Activated T-cell treated with anti-CD3 and anti-CD28 coated beads, Interleukin-2, amount 50 U/mL, for 24 hours (primary cell): Measurements from ENCODE around the gene PRTN3.
"Not testable (repeated sequence)": the region's sequence is repeated elsewhere in the genome, so short reads cannot be mapped to it uniquely, and the experiment has no call there.

Source experiments
- DNase-seq: peaks from one replicate; pipeline ENCODE4 v3.0.0-alpha.2; 2020
- H3K27ac Mint-ChIP-seq: 2 replicates; pipeline ENCODE4 v1.8.0; 2020; ENCODE audit warnings: mild to moderate bottlenecking, mixed read lengths
- H3K27me3 Mint-ChIP-seq: 2 replicates; pipeline ENCODE4 v1.8.0; 2020; ENCODE audit warnings: mixed read lengths
- H3K36me3 Mint-ChIP-seq: 2 replicates; pipeline ENCODE4 v1.8.0; 2020; ENCODE audit warnings: low read depth, mixed read lengths
- H3K4me1 Mint-ChIP-seq: 2 replicates; pipeline ENCODE4 v1.8.0; 2020; ENCODE audit warnings: low read depth, mixed read lengths
- H3K4me3 Mint-ChIP-seq: 2 replicates; pipeline ENCODE4 v1.8.0; 2020; ENCODE audit warnings: mild to moderate bottlenecking, moderate library complexity, mixed read lengths
- H3K9me3 Mint-ChIP-seq: 2 replicates; pipeline ENCODE4 v1.8.0; 2020; ENCODE audit warnings: mixed read lengths

Gene PRTN3

DNA sequence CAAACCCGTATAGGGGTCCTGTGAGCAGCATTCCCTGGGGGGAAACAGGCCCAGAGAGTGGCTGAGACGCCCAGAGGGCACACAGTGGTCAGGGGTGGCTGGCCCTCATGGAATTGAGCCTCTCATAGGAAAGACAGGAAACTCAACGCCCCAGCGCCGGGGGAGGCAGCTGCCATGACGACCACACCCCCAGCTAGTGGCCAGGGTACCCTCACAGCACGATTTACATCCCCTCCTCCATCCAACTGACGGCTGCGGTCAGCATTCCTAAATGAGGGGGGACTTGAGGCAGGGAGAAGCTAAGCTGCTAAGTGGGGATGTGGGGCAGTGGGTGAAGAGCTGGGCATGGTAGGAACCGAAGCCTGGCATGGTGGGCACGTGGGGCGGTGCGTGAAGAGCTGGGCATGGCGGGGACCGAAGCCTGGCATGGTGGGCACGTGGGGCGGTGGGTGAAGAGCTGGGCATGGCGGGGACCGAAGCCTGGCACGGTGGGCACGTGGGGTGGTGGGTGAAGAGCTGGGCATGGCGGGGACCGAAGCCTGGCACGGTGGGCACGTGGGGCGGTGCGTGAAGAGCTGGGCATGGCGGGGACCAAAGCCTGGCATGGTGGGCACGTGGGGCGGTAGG, 42.2 kb downstream of the PRTN3 start:
- Mint-ChIP-seq H3K27me3 (no peaks in the 10 kb centered on the region), H3K4me1 (no peaks in the 10 kb centered on the region), H3K36me3 (peaks cover 68% of the 10 kb centered on the region), H3K27ac (no peak overlapping the region), H3K4me3 (no peak overlapping the region), H3K9me3 (no peaks in the 10 kb centered on the region)
- DNase-seq = no peak

DNA sequence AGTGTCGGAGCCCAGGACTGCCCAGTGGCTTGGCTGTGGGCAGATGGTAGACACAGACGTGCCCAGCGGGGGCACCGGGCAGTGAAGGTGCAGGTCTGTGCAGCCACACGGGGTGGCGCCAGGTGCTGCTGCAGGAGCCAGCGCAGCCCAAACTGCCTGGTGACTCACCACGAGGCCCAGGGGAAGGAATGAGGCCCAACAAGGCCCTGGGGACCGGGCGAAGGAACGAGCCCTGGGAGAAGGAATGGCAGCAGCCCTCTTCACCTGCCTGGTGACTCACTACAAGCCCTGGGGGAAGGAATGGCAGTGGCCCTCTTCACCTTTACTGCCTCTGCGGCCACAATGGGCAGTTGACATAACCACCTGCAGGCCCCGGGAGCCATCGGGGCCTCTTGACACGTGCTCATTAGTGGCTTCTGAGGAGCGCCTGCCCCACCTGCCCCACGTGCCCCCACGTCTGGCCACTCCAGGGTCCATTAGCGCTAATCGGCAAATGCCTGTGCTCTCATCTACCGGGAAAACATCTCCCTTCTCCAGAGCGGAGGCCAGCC, 42.9 kb downstream of the PRTN3 start:
- Mint-ChIP-seq H3K27me3 (no peaks in the 10 kb centered on the region), H3K27ac (no peak overlapping the region), H3K36me3 (peaks cover 72% of the 10 kb centered on the region), H3K4me3 (no peak overlapping the region), H3K4me1 (peaks cover 4% of the 10 kb centered on the region), H3K9me3 (no peaks in the 10 kb centered on the region)
- no peak for DNase-seq

DNA sequence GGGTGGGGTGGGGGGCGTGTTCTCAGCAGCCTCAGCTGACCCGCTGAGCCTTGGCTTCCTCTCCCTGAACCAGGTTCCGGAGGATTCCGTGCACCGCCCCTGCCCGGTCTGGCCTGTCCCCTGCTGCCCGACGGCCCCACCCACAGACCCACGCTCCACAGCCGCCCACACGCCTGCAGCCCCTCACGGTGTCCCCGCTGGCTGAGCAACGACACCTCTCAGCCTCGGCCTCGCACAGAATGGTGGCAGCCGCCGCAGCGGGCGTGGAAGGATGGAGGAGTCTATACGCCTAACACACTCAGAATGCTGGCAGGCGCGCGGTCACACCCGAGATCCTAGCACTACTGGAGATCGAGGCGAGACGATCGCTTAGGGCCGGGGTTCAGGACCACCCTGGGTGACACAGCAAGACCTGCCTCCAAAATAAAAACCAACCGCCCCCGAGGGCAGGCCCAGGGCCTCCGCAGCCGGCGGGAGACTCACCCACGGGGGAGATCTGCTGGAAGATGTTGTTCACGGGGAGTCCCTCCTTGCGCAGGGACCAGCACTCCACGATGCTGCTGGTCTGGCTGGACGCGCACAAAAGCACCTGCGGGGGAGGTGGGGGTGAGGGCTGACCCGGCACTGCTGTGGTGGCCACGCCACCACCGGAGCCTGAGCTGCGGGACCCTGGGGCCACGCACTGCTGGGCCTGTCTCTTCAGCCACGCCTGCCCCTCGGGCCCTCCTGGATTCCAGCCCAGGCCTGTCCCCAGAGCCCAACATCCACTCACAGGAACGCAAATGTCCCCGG, 43.8 kb downstream of the PRTN3 start:
- no peak for DNase-seq
- Mint-ChIP-seq H3K27ac (no peak overlapping the region), H3K4me1 (peaks cover 5% of the 10 kb centered on the region)

DNA sequence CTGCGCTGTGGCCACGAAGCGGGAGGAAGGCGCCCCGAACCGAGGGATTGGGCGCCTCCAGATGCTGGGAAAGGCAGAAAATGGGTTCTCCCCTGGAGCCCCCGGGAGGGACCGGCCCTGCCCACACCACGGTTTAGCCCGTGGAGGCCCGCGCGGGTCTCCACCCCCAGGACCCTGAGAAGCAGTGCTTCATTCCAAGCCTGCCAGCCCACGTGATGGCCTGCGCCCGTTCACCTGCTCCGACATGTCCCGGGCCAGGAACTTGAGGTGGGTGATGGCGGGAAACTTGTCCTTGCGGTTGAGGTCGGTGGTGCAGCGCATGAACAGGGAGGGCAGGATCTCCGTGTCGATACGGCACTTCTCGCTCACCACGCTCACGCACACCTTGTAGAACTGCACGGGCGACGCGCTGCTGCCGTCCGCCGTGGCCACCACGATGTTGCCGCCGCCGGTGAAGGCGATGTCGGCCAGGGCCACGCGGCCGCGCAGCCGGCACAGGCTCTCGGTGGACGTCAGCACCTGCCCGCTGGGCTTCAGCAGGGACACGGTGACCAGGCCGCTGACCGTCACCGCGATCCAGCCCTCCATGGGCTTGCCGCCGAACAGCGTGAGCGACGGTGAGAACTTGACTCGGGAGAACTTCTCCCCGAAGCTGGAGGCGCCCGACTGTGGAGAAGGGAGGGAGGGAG, 44.9 kb downstream of the PRTN3 start:
- Mint-ChIP-seq H3K27me3 (no peaks in the 10 kb centered on the region), H3K4me3 (no peak overlapping the region), H3K27ac (no peak overlapping the region), H3K9me3 (no peaks in the 10 kb centered on the region), H3K4me1 (peaks cover 5% of the 10 kb centered on the region), H3K36me3 (peaks cover 78% of the 10 kb centered on the region)
- DNase-seq = no peak

More for the DNA sequence above, 43.8 kb downstream of the PRTN3 start:
- H3K4me3 Mint-ChIP-seq = no peak overlapping the region
- peaks cover 74% of the 10 kb centered on the region for H3K36me3 Mint-ChIP-seq
- H3K9me3 Mint-ChIP-seq = no peaks in the 10 kb centered on the region
- H3K27me3 Mint-ChIP-seq = no peaks in the 10 kb centered on the region

DNA sequence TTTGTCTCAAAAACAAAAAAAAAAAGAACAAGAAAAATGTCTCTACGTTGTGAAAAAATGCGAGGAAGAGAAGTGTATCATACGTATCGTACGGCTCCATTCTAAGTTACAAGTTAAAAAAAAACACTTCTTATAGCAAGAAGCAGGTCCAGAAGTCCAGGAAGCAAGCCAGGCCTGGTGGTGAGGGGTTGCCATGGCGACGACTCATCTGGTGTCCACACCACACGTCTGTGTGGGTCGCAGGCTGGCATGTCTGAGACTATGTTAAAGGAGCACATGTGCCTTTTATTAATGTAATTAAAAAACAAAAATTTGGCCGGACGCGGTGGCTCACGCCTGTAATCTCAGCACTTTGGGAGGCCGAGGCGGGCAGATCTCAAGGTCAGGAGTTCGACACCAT, 46.3 kb downstream of the PRTN3 start:
- peaks cover 65% of the 10 kb centered on the region for H3K36me3 Mint-ChIP-seq
- no peak overlapping the region for H3K4me3 Mint-ChIP-seq
- DNase-seq = no peak
- H3K9me3 Mint-ChIP-seq = no peaks in the 10 kb centered on the region
- H3K4me1 Mint-ChIP-seq = peaks cover 9% of the 10 kb centered on the region
- no peak overlapping the region for H3K27ac Mint-ChIP-seq
- no peaks in the 10 kb centered on the region for H3K27me3 Mint-ChIP-seq

DNA sequence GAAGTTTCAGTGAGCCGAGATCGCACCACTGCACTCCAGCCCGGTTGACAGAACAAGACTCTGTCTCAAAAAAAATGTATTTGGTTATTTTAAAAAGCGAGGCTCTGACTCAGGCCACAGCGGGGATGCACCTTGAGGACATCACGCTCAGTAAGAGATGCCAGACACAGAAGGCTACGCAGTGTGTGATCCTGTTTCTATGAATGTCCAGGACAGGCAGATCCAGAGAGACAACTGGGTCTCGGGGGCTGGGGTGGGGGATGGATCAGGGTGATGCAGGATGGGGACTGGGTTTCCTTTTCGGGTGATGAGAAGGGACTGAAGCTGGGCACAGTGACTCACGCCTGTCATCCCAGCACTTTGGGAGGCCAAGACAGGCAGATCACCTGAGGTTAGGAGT, 46.8 kb downstream of the PRTN3 start:
- peaks cover 61% of the 10 kb centered on the region for H3K36me3 Mint-ChIP-seq
- H3K4me1 Mint-ChIP-seq = peaks cover 11% of the 10 kb centered on the region
- H3K9me3 Mint-ChIP-seq = no peaks in the 10 kb centered on the region
- no peak for DNase-seq
- H3K4me3 Mint-ChIP-seq = no peak overlapping the region
- no peak overlapping the region for H3K27ac Mint-ChIP-seq
- H3K27me3 Mint-ChIP-seq = no peaks in the 10 kb centered on the region

DNA sequence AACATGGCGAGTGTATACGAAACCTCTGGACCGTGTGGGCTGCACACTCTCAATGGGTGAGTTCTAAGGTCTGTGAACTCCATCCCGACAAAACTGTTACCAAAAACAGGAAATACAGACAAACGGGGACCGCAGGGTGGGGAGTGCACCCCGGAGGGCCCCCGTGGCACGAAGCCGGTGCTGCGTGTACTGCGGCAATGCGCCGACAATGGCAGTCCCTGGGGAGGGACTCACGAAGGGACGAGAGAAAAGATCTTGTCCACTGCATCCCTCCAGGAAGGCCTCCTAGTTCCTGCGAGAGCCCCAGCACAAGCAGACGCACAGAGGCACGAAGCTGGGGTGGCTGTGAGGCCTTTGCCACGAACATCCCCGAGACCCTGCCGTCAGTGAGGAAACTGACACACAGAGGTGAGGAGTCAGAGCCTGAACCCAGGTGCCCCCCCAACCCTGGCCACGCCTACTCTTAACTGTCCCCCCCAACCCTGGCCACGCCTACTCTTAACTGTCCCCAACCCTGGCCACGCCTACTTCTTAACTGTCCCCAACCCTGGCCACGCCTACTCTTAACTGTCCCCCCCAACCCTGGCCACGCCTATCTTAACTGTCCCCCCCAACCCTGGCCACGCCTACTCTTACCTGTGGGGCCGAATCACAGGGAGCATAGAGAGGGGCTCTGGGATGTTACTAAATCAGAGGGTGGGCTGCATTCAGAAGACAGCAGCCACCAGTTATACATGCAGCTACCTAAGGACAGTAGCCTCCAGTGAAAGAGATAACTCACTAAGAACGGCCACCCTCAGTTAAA, 48.0 kb downstream of the PRTN3 start:
- H3K9me3 Mint-ChIP-seq = no peaks in the 10 kb centered on the region
- DNase-seq = peak; percentile 49
- peaks cover 51% of the 10 kb centered on the region for H3K36me3 Mint-ChIP-seq
- no peak overlapping the region for H3K4me3 Mint-ChIP-seq
- no peaks in the 10 kb centered on the region for H3K27me3 Mint-ChIP-seq
- H3K27ac Mint-ChIP-seq = peak overlapping the region; percentile 66
- peaks cover 19% of the 10 kb centered on the region for H3K4me1 Mint-ChIP-seq

DNA sequence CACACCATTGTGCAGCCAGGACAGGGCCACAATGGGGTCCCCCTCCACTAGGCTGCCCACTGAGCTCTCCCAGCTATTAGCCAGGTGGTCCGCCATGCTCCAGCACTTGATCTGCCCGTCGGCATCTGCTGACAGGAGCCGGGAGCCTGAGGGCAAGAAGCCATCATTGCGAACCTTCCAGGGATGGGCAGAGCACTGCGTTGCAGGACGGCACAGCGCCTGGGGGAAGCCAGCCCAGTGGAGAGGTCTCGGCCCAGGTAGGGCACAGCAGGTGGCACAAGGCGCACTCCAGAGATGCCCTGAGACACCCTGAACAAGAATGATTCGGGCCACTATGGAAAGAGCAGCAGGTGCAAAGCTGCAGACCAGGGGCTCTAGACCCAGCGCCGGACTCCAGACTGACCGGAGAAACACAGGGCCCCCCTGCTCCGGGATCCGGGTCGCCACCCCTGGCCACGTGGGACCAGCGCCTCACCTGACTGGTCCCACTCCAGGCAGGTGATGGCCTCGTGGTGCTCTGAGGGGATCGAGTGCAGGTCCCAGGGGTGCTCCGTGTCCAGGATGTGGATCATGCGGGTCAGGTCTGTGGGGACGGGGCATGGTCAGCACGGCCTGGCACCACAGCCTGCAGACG, 49.0 kb downstream of the PRTN3 start:
- Mint-ChIP-seq H3K36me3 (peaks cover 43% of the 10 kb centered on the region), H3K27me3 (no peaks in the 10 kb centered on the region), H3K4me3 (peak overlapping the region; percentile 8), H3K27ac (peak overlapping the region; percentile 40), H3K9me3 (no peaks in the 10 kb centered on the region), H3K4me1 (peaks cover 19% of the 10 kb centered on the region)
- DNase-seq = no peak

DNA sequence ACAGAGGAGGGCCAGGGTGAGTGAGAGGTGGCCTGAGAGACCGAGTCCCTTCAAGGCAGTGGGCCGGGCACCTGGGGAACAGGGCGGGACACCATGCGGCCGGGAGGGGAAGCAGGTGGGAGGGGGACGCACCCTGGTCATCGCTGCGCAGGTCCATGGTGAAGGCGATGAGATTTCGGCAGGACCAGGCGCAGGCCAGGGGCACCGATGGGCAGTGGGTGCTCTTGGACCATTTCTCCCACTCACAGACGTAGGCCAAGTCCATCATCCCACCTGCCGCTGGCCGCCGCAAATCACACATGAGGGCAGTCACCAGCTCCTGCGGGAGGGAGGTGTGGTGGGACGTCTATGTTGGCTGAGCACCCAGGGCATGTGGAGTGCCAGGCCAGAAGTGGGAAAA, 50.0 kb downstream of the PRTN3 start:
- DNase-seq = no peak
- H3K36me3 Mint-ChIP-seq = peaks cover 37% of the 10 kb centered on the region

DNA sequence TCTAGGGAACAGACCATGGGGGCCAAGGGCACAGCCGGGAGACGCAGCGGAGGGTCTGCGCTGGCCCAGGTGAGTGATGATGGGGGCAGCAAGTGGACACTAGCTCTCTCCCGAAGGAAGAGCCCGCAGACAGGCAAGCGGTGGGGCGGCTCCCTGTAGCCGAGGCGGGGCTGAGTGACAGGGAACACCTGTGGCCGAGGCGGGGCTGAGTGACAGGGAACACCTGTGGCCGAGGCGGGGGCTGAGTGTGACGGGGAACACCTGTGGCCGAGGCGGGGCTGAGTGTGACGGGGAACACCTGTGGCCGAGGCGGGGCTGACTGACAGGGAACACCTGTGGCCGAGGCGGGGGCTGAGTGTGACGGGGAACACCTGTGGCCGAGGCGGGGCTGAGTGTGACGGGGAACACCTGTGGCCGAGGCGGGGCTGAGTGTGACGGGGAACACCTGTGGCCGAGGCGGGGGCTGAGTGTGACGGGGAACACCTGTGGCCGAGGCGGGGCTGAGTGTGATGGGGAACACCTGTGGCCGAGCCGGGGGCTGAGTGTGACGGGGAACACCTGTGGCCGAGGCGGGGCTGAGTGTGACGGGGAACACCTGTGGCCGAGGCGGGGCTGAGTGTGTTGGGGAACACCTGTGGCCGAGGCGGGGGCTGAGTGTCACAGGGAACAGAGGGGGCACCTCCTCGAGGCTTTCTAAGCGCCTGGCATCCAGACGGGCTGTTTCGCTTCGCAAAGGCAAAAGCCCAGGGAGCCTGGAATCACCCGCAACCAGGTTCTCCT, 50.8 kb downstream of the PRTN3 start:
- H3K27me3 Mint-ChIP-seq, DNase-seq, H3K9me3 Mint-ChIP-seq: not testable (repeated sequence)
- Mint-ChIP-seq H3K27ac (peak overlapping the region; percentile 89), H3K36me3 (peaks cover 38% of the 10 kb centered on the region), H3K4me3 (peak overlapping the region; percentile 85), H3K4me1 (peaks cover 19% of the 10 kb centered on the region)

More for the DNA sequence above, 50.0 kb downstream of the PRTN3 start:
- Mint-ChIP-seq H3K4me3 (peak overlapping the region; percentile 67), H3K27me3 (no peaks in the 10 kb centered on the region), H3K27ac (peak overlapping the region; percentile 79), H3K4me1 (peaks cover 19% of the 10 kb centered on the region), H3K9me3 (no peaks in the 10 kb centered on the region)

DNA sequence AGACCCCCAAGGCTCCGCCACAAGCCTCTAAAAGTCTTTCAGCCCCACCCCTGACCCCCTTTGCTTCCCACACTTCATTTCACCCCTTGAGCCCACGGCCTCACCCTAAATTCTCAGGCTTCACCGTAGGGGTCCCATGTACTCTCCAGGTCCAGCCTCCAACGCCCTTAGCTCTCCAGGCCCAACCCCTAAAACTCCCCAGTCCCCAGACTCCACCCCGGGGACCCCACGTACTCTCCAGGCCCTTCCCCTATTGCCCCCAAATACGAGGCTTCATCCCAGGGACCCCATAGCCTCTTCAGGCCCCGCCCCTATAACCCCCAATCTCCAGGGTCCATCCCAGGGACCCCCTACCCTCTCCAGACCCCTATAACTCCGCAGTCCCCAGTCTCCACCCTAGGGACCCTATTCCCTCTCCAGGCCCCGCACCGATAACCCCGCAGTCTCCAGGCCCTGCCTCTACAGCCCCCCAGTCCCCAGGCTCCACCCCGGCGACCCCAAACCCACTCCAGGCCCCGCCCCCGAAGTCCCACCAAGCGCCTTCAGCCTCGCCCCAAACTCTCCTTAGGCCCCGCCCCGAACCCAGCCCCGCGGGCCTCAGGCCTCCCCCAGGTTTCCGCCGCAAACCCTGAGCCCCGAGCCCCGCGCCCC, 51.6 kb downstream of the PRTN3 start:
- H3K9me3 Mint-ChIP-seq = no peaks in the 10 kb centered on the region
- peak overlapping the region; percentile 85 for H3K4me3 Mint-ChIP-seq
- no peak for DNase-seq
- peaks cover 39% of the 10 kb centered on the region for H3K36me3 Mint-ChIP-seq
- peaks cover 19% of the 10 kb centered on the region for H3K4me1 Mint-ChIP-seq
- H3K27me3 Mint-ChIP-seq = no peaks in the 10 kb centered on the region
- H3K27ac Mint-ChIP-seq = peak overlapping the region; percentile 89

DNA sequence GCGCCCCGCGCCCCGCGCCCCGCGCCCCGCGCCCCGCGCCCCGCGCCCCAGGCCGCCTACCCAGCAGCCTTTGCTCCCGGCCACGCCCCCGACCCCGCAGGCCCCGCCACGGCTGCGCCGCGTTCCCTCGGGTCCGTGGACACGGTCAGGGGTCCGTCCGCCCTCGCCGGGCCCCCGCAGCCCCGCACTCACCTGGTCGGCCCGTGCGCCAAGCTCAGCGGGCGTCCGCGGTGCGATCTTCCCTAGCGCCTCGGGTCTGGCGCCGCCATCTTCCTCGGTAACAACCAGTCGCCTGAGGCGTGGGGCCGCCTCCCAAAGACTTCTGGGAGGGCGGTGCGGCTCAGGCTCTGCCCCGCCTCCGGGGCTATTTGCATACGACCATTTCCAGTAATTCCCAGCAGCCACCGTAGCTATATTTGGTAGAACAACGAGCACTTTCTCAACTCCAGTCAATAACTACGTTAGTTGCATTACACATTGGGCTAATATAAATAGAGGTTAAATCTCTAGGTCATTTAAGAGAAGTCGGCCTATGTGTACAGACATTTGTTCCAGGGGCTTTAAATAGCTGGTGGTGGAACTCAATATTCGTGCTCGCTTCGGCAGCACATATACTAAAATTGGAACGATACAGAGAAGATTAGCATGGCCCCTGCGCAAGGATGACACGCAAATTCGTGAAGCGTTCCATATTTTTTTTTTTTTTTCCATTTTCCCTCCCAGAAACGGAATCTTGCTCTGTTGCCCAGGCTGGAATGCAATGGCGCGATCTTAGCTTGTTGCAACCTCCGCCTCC, 52.3 kb downstream of the PRTN3 start, which contains the start of the genes MED16 and RNU6-9:
Gene MED16 (minus strand): TSS at position 294 of the 796 bp plus-strand sequence. CDS start 2,056 bp downstream, outside the sequence.
Gene RNU6-9 (plus strand): TSS at position 591 of the 796 bp plus-strand sequence.
- Mint-ChIP-seq H3K36me3 (peaks cover 41% of the 10 kb centered on the region), H3K9me3 (no peaks in the 10 kb centered on the region), H3K27ac (peak within 1 kb of the TSS; percentile 100), H3K4me3 (peak within 1 kb of the TSS; percentile 85), H3K4me1 (peaks cover 19% of the 10 kb centered on the region), H3K27me3 (no peaks in the 10 kb centered on the region)
- peak; percentile 91 for DNase-seq
